ENCODE data around the gene PRKCSH.
"Not testable (repeated sequence)": the region's sequence is repeated elsewhere in the genome, so short reads cannot be mapped to it uniquely, and the experiment has no call there.

Gene PRKCSH

GRCh38 chr19:11450570-11451326 lies 15.3 kb downstream of the PRKCSH start:
- DNase-seq (ENCODE audit: low spot score) = no peak

GRCh38 chr19:11451327-11451870 lies 16.0 kb downstream of the PRKCSH start:
- DNase-seq (ENCODE audit: low spot score) = no peak

GRCh38 chr19:11451871-11452619 lies 16.6 kb downstream of the PRKCSH start:
- DNase-seq (ENCODE audit: low spot score) = no peak

GRCh38 chr19:11452620-11453310 lies 17.3 kb downstream of the PRKCSH start:
- no peak for DNase-seq (ENCODE audit: low spot score)

- no peak for DNase-seq (ENCODE audit: low spot score)
Observed at GRCh38 chr19:11453468-11454341, 18.3 kb downstream of the PRKCSH start.

- not testable (repeated sequence) for DNase-seq (ENCODE audit: low spot score)
Observed at GRCh38 chr19:11455233-11455554, 19.8 kb downstream of the PRKCSH start.

GRCh38 chr19:11456659-11457058 lies 21.2 kb downstream of the PRKCSH start:
- no peak for DNase-seq (ENCODE audit: low spot score)

GRCh38 chr19:11457115-11457514 lies 21.7 kb downstream of the PRKCSH start:
- peak; percentile 96 for DNase-seq (ENCODE audit: low spot score)

GRCh38 chr19:11457831-11458230 lies 22.4 kb downstream of the PRKCSH start:
- no peak for DNase-seq (ENCODE audit: low spot score)

GRCh38 chr19:11458236-11458900 lies 22.9 kb downstream of the PRKCSH start:
- no peak for DNase-seq (ENCODE audit: low spot score)

GRCh38 chr19:11458912-11459311 lies 23.5 kb downstream of the PRKCSH start:
- DNase-seq (ENCODE audit: low spot score) = not testable (repeated sequence)

GRCh38 chr19:11460207-11460606 lies 24.8 kb downstream of the PRKCSH start:
- no peak for DNase-seq (ENCODE audit: low spot score)

GRCh38 chr19:11461453-11461852 lies 26.0 kb downstream of the PRKCSH start:
- no peak for DNase-seq (ENCODE audit: low spot score)

GRCh38 chr19:11463391-11463790 lies 28.0 kb downstream of the PRKCSH start:
- DNase-seq (ENCODE audit: low spot score) = no peak

GRCh38 chr19:11464333-11465265 lies 29.2 kb downstream of the PRKCSH start:
- DNase-seq (ENCODE audit: low spot score) = no peak

GRCh38 chr19:11465600-11465999 lies 30.2 kb downstream of the PRKCSH start:
- DNase-seq (ENCODE audit: low spot score) = no peak

GRCh38 chr19:11468266-11468845 lies 32.9 kb downstream of the PRKCSH start:
- not testable (repeated sequence) for DNase-seq (ENCODE audit: low spot score)

GRCh38 chr19:11473725-11474124 lies 38.3 kb downstream of the PRKCSH start:
- DNase-seq (ENCODE audit: low spot score) = no peak

GRCh38 chr19:11475343-11475742 lies 39.9 kb downstream of the PRKCSH start:
- DNase-seq (ENCODE audit: low spot score) = not testable (repeated sequence)

GRCh38 chr19:11475861-11476260 lies 40.4 kb downstream of the PRKCSH start:
- no peak for DNase-seq (ENCODE audit: low spot score)

All from globus pallidus (tissue), 1 donor.